ENCODE results near the gene PSMB1. TPM values are rescaled to one million over a fixed set of nuclear protein-coding genes. Genes with fewer than 3 reads are reported as not detected.

Gene PSMB1
- total RNA-seq, 4 donors from 2014 or later, result 152 to 258 (median 213) TPM

GRCh38 chr6:170572704-170573466 lies 19.8 kb upstream of the PSMB1 start:
- no peaks in the 10 kb centered on the region for H3K9me3 ChIP-seq
- 65 to 78% methylated on average over 2 of the region's 2 CpGs for WGBS, 2 donors
- H3K4me3 ChIP-seq, result no peak overlapping the region
- no peaks in the 10 kb centered on the region for H3K4me1 ChIP-seq
- no peaks in the 10 kb centered on the region for H3K27me3 ChIP-seq
- peaks cover 8 to 99% (median 32%) of the 10 kb centered on the region in 3 donors for H3K36me3 ChIP-seq
- TF ChIP-seq POLR2A (IDR thresholded peaks at IDR 0.05) (no peak), CTCF (IDR thresholded peaks at IDR 0.05) (no peak)
- no peak for DNase-seq
- intact Hi-C loops (cut with DNase I), result no loop called here
- H3K27ac ChIP-seq, result no peak overlapping the region

GRCh38 chr6:170564936-170565530 lies 11.9 kb upstream of the PSMB1 start:
- no peak for TF ChIP-seq CTCF (IDR thresholded peaks at IDR 0.05)
- TF ChIP-seq POLR2A (IDR thresholded peaks at IDR 0.05), result no peak
- H3K9me3 ChIP-seq, result no peaks in the 10 kb centered on the region
- WGBS, 2 donors, result 88 to 97% methylated on average over 8 of the region's 8 CpGs
- H3K36me3 ChIP-seq, result peaks cover 3 to 99% (median 46%) of the 10 kb centered on the region in 3 donors
- DNase-seq, result no peak
- intact Hi-C loops (cut with DNase I), result no loop called here
- no peaks in the 10 kb centered on the region for H3K4me1 ChIP-seq
- H3K27ac ChIP-seq, result no peak overlapping the region
- no peaks in the 10 kb centered on the region for H3K27me3 ChIP-seq
- no peak overlapping the region for H3K4me3 ChIP-seq

DNA sequence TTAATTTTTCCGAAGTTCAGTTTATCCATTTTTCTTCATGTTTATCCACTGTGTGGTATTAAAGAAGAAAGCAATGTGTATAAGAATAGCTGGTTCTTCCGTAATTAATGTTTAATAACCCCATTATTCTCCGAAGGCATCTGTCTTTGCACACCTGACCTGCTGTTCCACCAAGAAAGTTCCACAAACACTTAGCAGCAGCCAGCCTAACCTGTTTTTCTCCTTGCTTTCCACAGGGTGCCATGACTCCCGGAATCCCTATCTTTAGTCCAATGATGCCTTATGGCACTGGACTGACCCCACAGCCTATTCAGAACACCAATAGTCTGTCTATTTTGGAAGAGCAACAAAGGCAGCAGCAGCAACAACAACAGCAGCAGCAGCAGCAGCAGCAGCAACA lies 8.4 kb upstream of the PSMB1 start:
- Histone ChIP-seq H3K36me3 (peaks cover 0 to 97% (median 24%) of the 10 kb centered on the region in 3 donors), H3K4me1 (peaks cover 0 to 1% (median 0%) of the 10 kb centered on the region in 3 donors), H3K27ac (no peak overlapping the region), H3K9me3 (no peaks in the 10 kb centered on the region), H3K4me3 (no peak overlapping the region), H3K27me3 (no peaks in the 10 kb centered on the region)
- 78 to 87% methylated on average over 4 of the region's 4 CpGs for WGBS, 2 donors
- TF ChIP-seq CTCF (IDR thresholded peaks at IDR 0.05) (no peak), POLR2A (IDR thresholded peaks at IDR 0.05) (no peak)
- intact Hi-C loops (cut with DNase I), result no loop called here
- DNase-seq, result no peak

DNA sequence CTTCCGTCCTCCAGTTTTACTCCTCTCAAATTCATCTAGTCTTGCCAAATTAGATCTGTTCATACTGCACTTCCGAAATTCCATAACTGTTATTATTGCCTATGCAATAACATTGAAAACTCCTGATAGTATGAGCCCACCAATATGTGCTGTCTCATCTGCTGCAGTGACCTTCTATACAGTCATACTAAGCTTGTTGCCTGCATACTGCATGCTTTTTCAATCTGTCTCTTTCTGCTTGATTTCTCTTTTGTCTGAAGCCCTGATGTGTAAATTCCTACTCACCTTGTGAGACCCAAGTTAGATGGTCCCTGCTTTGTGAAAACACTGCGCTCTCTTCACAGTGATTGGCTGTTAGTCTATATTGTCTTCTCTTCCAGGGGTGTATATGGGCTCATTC lies 2.2 kb upstream of the PSMB1 start:
- intact Hi-C loops (cut with DNase I), result no loop called here
- 48 to 50% methylated on average over 3 of the region's 3 CpGs for WGBS, 2 donors
- H3K36me3 ChIP-seq, result peaks cover 0 to 35% (median 3%) of the 10 kb centered on the region in 3 donors
- H3K4me1 ChIP-seq, result peaks cover 22 to 45% (median 27%) of the 10 kb centered on the region in 3 donors
- H3K27ac ChIP-seq, result peak overlapping the region in 2 of 4 donors; percentile 96 to 97
- no peaks in the 10 kb centered on the region for H3K27me3 ChIP-seq
- no peaks in the 10 kb centered on the region for H3K9me3 ChIP-seq
- TF ChIP-seq POLR2A (IDR thresholded peaks at IDR 0.05) (no peak), CTCF (IDR thresholded peaks at IDR 0.05) (no peak)
- H3K4me3 ChIP-seq, result peak overlapping the region in 3 of 4 donors; percentile 89 to 93 (median 91)
- DNase-seq, result no peak

DNA sequence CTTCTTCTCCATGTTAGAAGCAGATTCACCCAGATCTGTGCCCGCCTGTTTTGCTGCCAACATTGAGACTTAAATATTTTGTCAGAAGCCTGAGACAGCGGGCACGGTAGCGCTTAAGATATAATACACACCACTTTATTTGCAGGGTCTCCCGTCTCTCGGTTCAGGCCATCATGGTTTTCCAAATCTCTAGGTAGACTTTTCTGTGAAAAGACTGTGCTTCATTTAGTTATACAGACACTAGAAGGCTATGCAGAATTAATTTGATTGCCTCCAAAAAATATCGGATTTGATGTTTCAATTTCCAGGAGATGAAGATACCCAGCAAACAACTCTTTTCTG lies 1.7 kb upstream of the PSMB1 start:
- intact Hi-C loops (cut with DNase I), result no loop called here
- peaks cover 22 to 50% (median 32%) of the 10 kb centered on the region in 3 donors for H3K4me1 ChIP-seq

More for the DNA sequence above, 1.7 kb upstream of the PSMB1 start:
- Histone ChIP-seq H3K36me3 (peaks cover 0 to 36% (median 2%) of the 10 kb centered on the region in 3 donors), H3K9me3 (no peaks in the 10 kb centered on the region), H3K27me3 (no peaks in the 10 kb centered on the region), H3K4me3 (peak overlapping the region; percentile 73 to 93 (median 90)), H3K27ac (peak overlapping the region; percentile 96 to 97 (median 97))
- TF ChIP-seq CTCF (IDR thresholded peaks at IDR 0.05) (no peak), POLR2A (IDR thresholded peaks at IDR 0.05) (no peak)
- no peak for DNase-seq
- 1 to 5% methylated on average over 7 of the region's 7 CpGs for WGBS, 2 donors
